Activated T-cell treated with anti-CD3 and anti-CD28 coated beads for 4 hours (primary cell): ENCODE data around the gene PYCARD.
A peak's percentile ranks its signal among the peaks of the same experiment; 100 is the strongest.
"Not testable (repeated sequence)": the region's sequence is repeated elsewhere in the genome, so short reads cannot be mapped to it uniquely, and the experiment has no call there.

ENCODE experiments used
- DNase-seq: peaks from one replicate; pipeline ENCODE4 v3.0.0-alpha.2; 2020

PYCARD gene

GRCh38 chr16:31189412-31189778, 13.2 kb downstream of the PYCARD start:
- no peak for DNase-seq

GRCh38 chr16:31188450-31189411, 13.8 kb downstream of the PYCARD start:
- no peak for DNase-seq

- no peak for DNase-seq
Measured at GRCh38 chr16:31187808-31188189, 14.8 kb downstream of the PYCARD start.

- no peak for DNase-seq
Measured at GRCh38 chr16:31186930-31187807, 15.4 kb downstream of the PYCARD start.

GRCh38 chr16:31186176-31186575, 16.4 kb downstream of the PYCARD start:
- DNase-seq: no peak

- no peak for DNase-seq
Measured at GRCh38 chr16:31185339-31185738, 17.2 kb downstream of the PYCARD start.

- no peak for DNase-seq
Measured at GRCh38 chr16:31184888-31185287, 17.7 kb downstream of the PYCARD start.

- no peak for DNase-seq
Measured at GRCh38 chr16:31183432-31184428, 18.8 kb downstream of the PYCARD start.

GRCh38 chr16:31182391-31182790, 20.2 kb downstream of the PYCARD start:
- no peak for DNase-seq

- DNase-seq: peak; percentile 17
Measured at GRCh38 chr16:31181102-31181830, 21.3 kb downstream of the PYCARD start.

- peak; percentile 86 for DNase-seq
Measured at GRCh38 chr16:31179747-31180459, 22.7 kb downstream of the PYCARD start, which contains the start of gene FUS. FUS (plus strand) TSS chr16:31180139; CDS start chr16:31180215, 76 bp downstream.

- no peak for DNase-seq
Measured at GRCh38 chr16:31179219-31179746, 23.3 kb downstream of the PYCARD start.

GRCh38 chr16:31177136-31177535, 25.4 kb downstream of the PYCARD start:
- DNase-seq: no peak

- not testable (repeated sequence) for DNase-seq
Measured at GRCh38 chr16:31170048-31170447, 32.5 kb downstream of the PYCARD start.

GRCh38 chr16:31168848-31169247, 33.7 kb downstream of the PYCARD start:
- no peak for DNase-seq

GRCh38 chr16:31167315-31167714, 35.2 kb downstream of the PYCARD start:
- DNase-seq: no peak

- DNase-seq: no peak
Measured at GRCh38 chr16:31157136-31157535, 45.4 kb downstream of the PYCARD start.
